ENCODE results near the gene MCMBP.
"Not testable (repeated sequence)": the region's sequence is repeated elsewhere in the genome, so short reads cannot be mapped to it uniquely, and the experiment has no call there.

DNA sequence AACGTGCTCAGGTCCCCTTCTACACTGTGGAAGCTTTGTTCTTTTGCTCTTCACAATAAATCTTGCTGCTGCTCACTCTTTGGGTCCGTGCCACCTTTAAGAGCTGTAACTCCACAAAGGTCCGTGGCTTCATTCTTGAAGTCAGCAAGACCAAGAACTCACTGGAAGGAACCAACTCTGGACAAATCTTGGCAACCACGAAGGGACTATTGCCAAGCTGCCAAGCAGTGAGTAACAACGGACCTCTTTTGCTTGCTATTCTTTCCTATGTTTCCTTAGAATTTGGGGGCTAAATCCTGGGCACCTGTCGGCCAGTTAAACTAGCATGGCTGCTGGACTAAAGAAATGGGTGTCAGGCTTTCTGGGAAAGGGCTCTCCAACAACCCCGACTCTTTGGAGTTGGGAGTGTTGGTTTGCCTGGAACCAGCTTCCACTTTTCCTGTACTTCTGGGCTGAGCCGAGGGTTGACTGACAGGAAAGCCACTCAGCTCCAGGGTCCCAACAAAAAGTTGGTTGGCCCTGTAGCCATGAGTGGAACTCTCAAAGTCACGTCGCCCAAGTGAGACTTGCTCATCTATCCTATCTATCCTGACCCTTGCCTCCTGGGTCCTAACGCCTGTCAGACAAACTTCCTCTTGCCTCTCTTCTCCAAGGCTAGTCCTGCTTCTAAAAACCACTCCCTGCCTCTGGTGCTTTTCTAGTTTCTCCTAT is 11.4 kb upstream of the MCMBP start:
- TF ChIP-seq CTCF, POLR2A (IDR thresholded peaks at IDR 0.05): not testable (repeated sequence)
